ENCODE data around the gene BFSP1. TPM values are rescaled to one million over a fixed set of nuclear protein-coding genes. Genes with fewer than 3 reads are reported as not detected.

Gene BFSP1
- total RNA-seq, 1 donor from 2014 or later, result 3.9 TPM

- no peaks in the 10 kb centered on the region for H3K27me3 Mint-ChIP-seq (ENCODE audit: low read depth)
- H3K4me3 Mint-ChIP-seq, result no peak overlapping the region
- DNase-seq (ENCODE audit: low read depth, low spot score), result no peak
- no peaks in the 10 kb centered on the region for H3K36me3 Mint-ChIP-seq (ENCODE audit: low read depth)
- H3K9me3 Mint-ChIP-seq, result no peaks in the 10 kb centered on the region
- no peak for TF ChIP-seq CTCF (conservative IDR thresholded peaks at IDR 0.05)
- H3K4me1 Mint-ChIP-seq, result no peaks in the 10 kb centered on the region
- no peak overlapping the region for H3K27ac Mint-ChIP-seq (ENCODE audit: unreplicated experiment)
These were observed 59.5 kb downstream of the BFSP1 start for GRCh38 chr20:17471606-17472187.

- Mint-ChIP-seq H3K36me3 (ENCODE audit: low read depth) (no peaks in the 10 kb centered on the region), H3K27ac (ENCODE audit: unreplicated experiment) (no peak overlapping the region), H3K27me3 (ENCODE audit: low read depth) (no peaks in the 10 kb centered on the region), H3K9me3 (no peaks in the 10 kb centered on the region), H3K4me3 (no peak overlapping the region), H3K4me1 (no peaks in the 10 kb centered on the region)
- TF ChIP-seq CTCF (conservative IDR thresholded peaks at IDR 0.05), result no peak
- no peak for DNase-seq (ENCODE audit: low read depth, low spot score)
These were observed 60.2 kb downstream of the BFSP1 start for GRCh38 chr20:17470973-17471372.

DNA sequence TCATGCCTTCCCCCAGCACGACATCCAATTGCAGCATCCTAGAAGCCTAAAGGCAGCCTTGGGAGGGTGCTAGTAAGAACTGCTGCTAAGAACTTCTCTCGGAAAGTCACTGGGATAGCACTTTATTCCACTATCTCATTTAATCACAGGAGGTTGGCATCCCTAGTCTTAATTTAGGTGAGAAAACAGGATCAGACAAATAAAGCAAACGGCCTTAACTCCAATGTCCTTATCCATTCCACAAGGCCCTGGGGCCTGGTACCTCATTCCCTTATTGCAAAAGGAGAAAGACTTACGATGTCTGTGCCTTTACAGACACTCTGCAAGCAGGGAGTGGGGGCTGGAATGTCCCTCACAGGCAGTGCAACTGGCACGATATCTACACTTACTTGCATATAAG lies 60.7 kb downstream of the BFSP1 start:
- Mint-ChIP-seq H3K9me3 (no peaks in the 10 kb centered on the region), H3K4me1 (no peaks in the 10 kb centered on the region), H3K27me3 (ENCODE audit: low read depth) (no peaks in the 10 kb centered on the region), H3K27ac (ENCODE audit: unreplicated experiment) (no peak overlapping the region), H3K36me3 (ENCODE audit: low read depth) (no peaks in the 10 kb centered on the region), H3K4me3 (no peak overlapping the region)
- DNase-seq (ENCODE audit: low read depth, low spot score), result no peak
- no peak for TF ChIP-seq CTCF (conservative IDR thresholded peaks at IDR 0.05)

- H3K4me3 Mint-ChIP-seq, result no peak overlapping the region
- H3K4me1 Mint-ChIP-seq, result no peaks in the 10 kb centered on the region
- no peaks in the 10 kb centered on the region for H3K9me3 Mint-ChIP-seq
- DNase-seq (ENCODE audit: low read depth, low spot score), result no peak
- no peak for TF ChIP-seq CTCF (conservative IDR thresholded peaks at IDR 0.05)
- H3K27ac Mint-ChIP-seq (ENCODE audit: unreplicated experiment), result no peak overlapping the region
- no peaks in the 10 kb centered on the region for H3K27me3 Mint-ChIP-seq (ENCODE audit: low read depth)
- no peaks in the 10 kb centered on the region for H3K36me3 Mint-ChIP-seq (ENCODE audit: low read depth)
These were observed 61.7 kb downstream of the BFSP1 start for GRCh38 chr20:17469246-17470030.

GRCh38 chr20:17468073-17468840 lies 62.9 kb downstream of the BFSP1 start:
- Mint-ChIP-seq H3K9me3 (no peaks in the 10 kb centered on the region), H3K4me1 (no peaks in the 10 kb centered on the region), H3K27ac (ENCODE audit: unreplicated experiment) (no peak overlapping the region), H3K4me3 (no peak overlapping the region), H3K36me3 (ENCODE audit: low read depth) (no peaks in the 10 kb centered on the region), H3K27me3 (ENCODE audit: low read depth) (no peaks in the 10 kb centered on the region)
- TF ChIP-seq CTCF (conservative IDR thresholded peaks at IDR 0.05), result no peak
- no peak for DNase-seq (ENCODE audit: low read depth, low spot score)
